Right atrium auricular region (tissue), 2 donors: Measurements from ENCODE around the gene SDR42E1. TPM values are rescaled to one million over a fixed set of nuclear protein-coding genes. Genes with fewer than 3 reads are reported as not detected.

Experiments used
- DNase-seq: peaks from one replicate; pipeline ENCODE4 v3.0.0-alpha.2; 2019; ENCODE audit warnings: low spot score
- H3K27ac ChIP-seq, 2 donors: fragments of 200-600 bp; sonication (generic); 1 replicate in 1 of 2; 2 replicates in 1 of 2; pipeline ENCODE4 v1.5.1; 2016 to 2019
- H3K27me3 ChIP-seq, 2 donors: fragments of 200-600 bp; sonication (generic); one replicate each; pipeline versions ENCODE4 v1.5.1 to v1.6.0; 2017 to 2019
- H3K36me3 ChIP-seq: fragments of 200-600 bp; sonication (generic); one replicate; pipeline ENCODE4 v1.5.1; 2016
- H3K4me1 ChIP-seq, 2 donors: fragments of 200-600 bp; sonication (generic); one replicate each; pipeline versions ENCODE4 v1.5.1 to v1.6.0; 2017 to 2019
- H3K4me3 ChIP-seq, 2 donors: fragments of 200-600 bp; sonication (generic); 1 replicate in 1 of 2; 2 replicates in 1 of 2; pipeline ENCODE4 v1.5.1; 2017 to 2019; ENCODE audit warnings: mild to moderate bottlenecking in 1 of 2, moderate library complexity in 1 of 2
- H3K9me3 ChIP-seq, 2 donors: fragments of 200-600 bp; sonication (generic); one replicate each; pipeline ENCODE4 v1.5.1; 2019
- total RNA-seq, 2 donors: library from RNA; depleted of rRNA; stranded (reverse); fragments of >200 nt; gene quantifications; one replicate each; pipeline ENCODE4 v1.1.0, GENCODE V29; 2016
- TF ChIP-seq, protein P1 (sequence below), 2 donors: fragments of 200-600 bp; sonication (generic); IDR thresholded peaks; one replicate each; pipeline ENCODE4 v1.5.1; 2019; ENCODE audit warnings: antibody characterized with exemption in 2 of 2

Gene SDR42E1
- total RNA-seq, 2 donors from 2014 or later: 0.11 to 0.90 TPM

GRCh38 chr16:82024883-82025282, 13.6 kb upstream of the SDR42E1 start:
- no peaks in the 10 kb centered on the region for H3K9me3 ChIP-seq
- H3K36me3 ChIP-seq: no peaks in the 10 kb centered on the region
- no peak overlapping the region for H3K4me3 ChIP-seq
- H3K27me3 ChIP-seq: no peaks in the 10 kb centered on the region
- no peaks in the 10 kb centered on the region for H3K4me1 ChIP-seq
- TF ChIP-seq, protein P1, sequence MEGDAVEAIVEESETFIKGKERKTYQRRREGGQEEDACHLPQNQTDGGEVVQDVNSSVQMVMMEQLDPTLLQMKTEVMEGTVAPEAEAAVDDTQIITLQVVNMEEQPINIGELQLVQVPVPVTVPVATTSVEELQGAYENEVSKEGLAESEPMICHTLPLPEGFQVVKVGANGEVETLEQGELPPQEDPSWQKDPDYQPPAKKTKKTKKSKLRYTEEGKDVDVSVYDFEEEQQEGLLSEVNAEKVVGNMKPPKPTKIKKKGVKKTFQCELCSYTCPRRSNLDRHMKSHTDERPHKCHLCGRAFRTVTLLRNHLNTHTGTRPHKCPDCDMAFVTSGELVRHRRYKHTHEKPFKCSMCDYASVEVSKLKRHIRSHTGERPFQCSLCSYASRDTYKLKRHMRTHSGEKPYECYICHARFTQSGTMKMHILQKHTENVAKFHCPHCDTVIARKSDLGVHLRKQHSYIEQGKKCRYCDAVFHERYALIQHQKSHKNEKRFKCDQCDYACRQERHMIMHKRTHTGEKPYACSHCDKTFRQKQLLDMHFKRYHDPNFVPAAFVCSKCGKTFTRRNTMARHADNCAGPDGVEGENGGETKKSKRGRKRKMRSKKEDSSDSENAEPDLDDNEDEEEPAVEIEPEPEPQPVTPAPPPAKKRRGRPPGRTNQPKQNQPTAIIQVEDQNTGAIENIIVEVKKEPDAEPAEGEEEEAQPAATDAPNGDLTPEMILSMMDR (IDR thresholded peaks at IDR 0.05): no peak
- no peak for DNase-seq
- no peak overlapping the region for H3K27ac ChIP-seq

GRCh38 chr16:82024316-82024715, 13.0 kb upstream of the SDR42E1 start:
- H3K27ac ChIP-seq: no peak overlapping the region

DNA sequence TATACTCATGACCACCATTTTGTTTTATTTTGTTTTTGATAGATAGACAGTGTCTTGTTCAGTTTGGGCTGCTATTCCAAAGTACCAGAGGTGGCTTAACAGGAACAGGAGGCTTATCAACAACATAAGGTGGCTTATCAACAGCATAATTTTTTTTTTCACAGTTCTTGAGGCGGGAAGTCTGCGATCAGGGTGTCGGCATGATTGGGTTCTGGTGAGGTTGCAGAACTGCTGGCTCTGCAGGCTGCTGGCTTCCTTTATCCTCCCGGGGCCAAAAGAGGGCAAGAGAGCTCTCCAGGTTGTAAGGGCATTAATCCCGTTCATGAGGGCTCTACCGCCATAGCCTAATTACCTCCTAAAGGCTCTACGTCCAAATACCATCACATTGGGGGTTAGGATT, 11.9 kb upstream of the SDR42E1 start:
- no peaks in the 10 kb centered on the region for H3K9me3 ChIP-seq
- no peak overlapping the region for H3K27ac ChIP-seq
- H3K4me3 ChIP-seq: no peak overlapping the region
- DNase-seq: no peak
- H3K27me3 ChIP-seq: no peaks in the 10 kb centered on the region
- no peaks in the 10 kb centered on the region for H3K36me3 ChIP-seq
- TF ChIP-seq, protein P1 (IDR thresholded peaks at IDR 0.05): no peak
- H3K4me1 ChIP-seq: no peaks in the 10 kb centered on the region

More at GRCh38 chr16:82024316-82024715, 13.0 kb upstream of the SDR42E1 start:
- Histone ChIP-seq H3K4me1 (no peaks in the 10 kb centered on the region), H3K36me3 (no peaks in the 10 kb centered on the region), H3K27me3 (no peaks in the 10 kb centered on the region), H3K4me3 (no peak overlapping the region), H3K9me3 (no peaks in the 10 kb centered on the region)
- TF ChIP-seq, protein P1 (IDR thresholded peaks at IDR 0.05): no peak
- no peak for DNase-seq

GRCh38 chr16:82020051-82020450, 8.8 kb upstream of the SDR42E1 start:
- Histone ChIP-seq H3K9me3 (peaks cover 0 to 6% of the 10 kb centered on the region in 2 donors), H3K4me1 (no peaks in the 10 kb centered on the region), H3K36me3 (no peaks in the 10 kb centered on the region), H3K27ac (no peak overlapping the region), H3K27me3 (no peaks in the 10 kb centered on the region), H3K4me3 (no peak overlapping the region)
- TF ChIP-seq, protein P1 (IDR thresholded peaks at IDR 0.05): no peak
- no peak for DNase-seq

DNA sequence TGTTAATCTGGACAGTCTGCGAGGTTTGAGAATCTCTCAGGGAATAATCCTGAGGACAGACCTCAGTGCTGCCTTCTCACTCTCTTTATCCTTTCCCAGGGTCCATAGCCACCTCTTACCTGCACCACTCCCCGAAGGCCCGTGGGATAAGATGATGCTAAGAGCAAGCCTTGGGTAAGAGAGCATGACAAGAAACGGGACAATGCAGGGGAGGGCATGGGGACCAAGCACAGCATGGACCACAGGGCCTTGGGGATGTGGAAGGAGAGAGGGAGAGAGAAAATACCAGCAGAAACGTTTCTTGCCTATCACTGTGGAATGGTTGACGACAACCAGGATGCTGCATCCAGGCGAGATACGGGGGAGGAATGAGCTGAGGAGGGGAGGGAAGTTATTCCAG, 8.3 kb upstream of the SDR42E1 start:
- no peak overlapping the region for H3K4me3 ChIP-seq

More for the DNA sequence above, 8.3 kb upstream of the SDR42E1 start:
- no peak for DNase-seq
- H3K4me1 ChIP-seq: no peaks in the 10 kb centered on the region
- TF ChIP-seq, protein P1 (IDR thresholded peaks at IDR 0.05): no peak
- H3K9me3 ChIP-seq: peaks cover 0 to 11% of the 10 kb centered on the region in 2 donors
- H3K27me3 ChIP-seq: no peaks in the 10 kb centered on the region
- H3K36me3 ChIP-seq: no peaks in the 10 kb centered on the region
- no peak overlapping the region for H3K27ac ChIP-seq
